SK-N-SH (cell line): ENCODE results near the gene FANCI. TPM values are rescaled to one million over a fixed set of nuclear protein-coding genes. Genes with fewer than 3 reads are reported as not detected.

Experiments
- CTCF ChIA-PET: fragments of 300-600, 350-600 bp; formaldehyde crosslinking; extraction: SDS; loops from one replicate; lab custom pipeline; 2021; lab: Yijun Ruan, JAX
- POLR2A ChIA-PET: fragments of 350-600 bp; sonication (Branson Sonifier 250); formaldehyde crosslinking; extraction: SDS; loops from one replicate; lab custom pipeline; 2020; ENCODE audit warnings: antibody characterized with exemption, inconsistent platforms; lab: Yijun Ruan, JAX
- DNase-seq: peaks from one replicate; pipeline ENCODE4 v3.0.0; 2012
- H2AFZ ChIP-seq: fragments of 200-600 bp; sonication (generic); 2 replicates; pipeline ENCODE4 v1.8.1; 2016; ENCODE audit warnings: antibody characterized with exemption, mild to moderate bottlenecking, low read depth
- H3F3A ChIP-seq: fragments of 200-600 bp; sonication (generic); replicated peaks from 2 replicates; pipeline ENCODE3; 2016; ENCODE audit warnings: antibody characterized with exemption, mild to moderate bottlenecking; ENCODE audit not compliant: insufficient read depth
- H3K27ac ChIP-seq, 2 experiments: fragments of 200-500 bp in 1 of 2; fragments of 200-600 bp in 1 of 2; sonication (Bioruptor generic) in 1 of 2; sonication (generic), shearing (Covaris generic) in 1 of 2; 2 replicates each; pipeline versions ENCODE4 v1.5.1 to v1.6.1; 2014 to 2016; ENCODE audit warnings: low read depth in 2 of 2, inconsistent platforms in 1 of 2, low read length in 1 of 2, mild to moderate bottlenecking in 1 of 2, mixed read lengths in 1 of 2
- H3K27me3 ChIP-seq: fragments of 200-600 bp; sonication (generic), shearing (Covaris generic); 2 replicates; pipeline ENCODE4 v1.6.1; 2016; ENCODE audit warnings: mixed run types; ENCODE audit not compliant: insufficient read depth
- H3K36me3 ChIP-seq, 2 experiments: fragments of 200-500 bp in 1 of 2; fragments of 200-600 bp in 1 of 2; sonication (Bioruptor generic) in 1 of 2; sonication (generic) in 1 of 2; replicated peaks in 1 of 2; 2 replicates each; pipeline versions ENCODE3 to v1.5.1; 2014 to 2016; ENCODE audit warnings: low read length in 1 of 2, mild to moderate bottlenecking in 1 of 2; ENCODE audit not compliant: insufficient read depth in 2 of 2, control insufficient read depth in 1 of 2
- H3K4me1 ChIP-seq, 2 experiments: fragments of 200-500 bp in 1 of 2; fragments of 200-600 bp in 1 of 2; sonication (Bioruptor generic) in 1 of 2; sonication (generic), shearing (Covaris generic) in 1 of 2; 2 replicates each; pipeline versions ENCODE4 v1.5.1 to v1.6.1; 2014 to 2016; ENCODE audit warnings: low read depth in 1 of 2, low read length in 1 of 2, mixed run types in 1 of 2; ENCODE audit not compliant: insufficient read depth in 2 of 2, control insufficient read depth in 1 of 2
- H3K4me2 ChIP-seq: fragments of 200-600 bp; sonication (generic), shearing (Covaris generic); 2 replicates; pipeline ENCODE4 v1.6.1; 2017; ENCODE audit warnings: mixed run types
- H3K4me3 ChIP-seq, 2 experiments: fragments of 200-500 bp in 1 of 2; fragments of 200-600 bp in 1 of 2; sonication (Bioruptor generic) in 1 of 2; sonication (generic), shearing (Covaris generic) in 1 of 2; 2 replicates each; pipeline versions ENCODE4 v1.5.1 to v1.8.1; 2014 to 2016; ENCODE audit warnings: low read depth in 2 of 2, inconsistent platforms in 1 of 2, low read length in 1 of 2, mild to moderate bottlenecking in 1 of 2, mixed read lengths in 1 of 2, moderate library complexity in 1 of 2
- H3K79me2 ChIP-seq: fragments of 200-600 bp; sonication (generic); 2 replicates; pipeline ENCODE4 v1.8.1; 2017; ENCODE audit warnings: mild to moderate bottlenecking; ENCODE audit not compliant: insufficient read depth
- H3K9ac ChIP-seq: fragments of 200-600 bp; sonication (generic); 2 replicates; pipeline ENCODE4 v1.6.1; 2017; ENCODE audit warnings: mixed run types
- H3K9me2 ChIP-seq: fragments of 200-600 bp; sonication (generic); 2 replicates; pipeline ENCODE4 v1.6.1; 2017; ENCODE audit warnings: mixed run types
- H3K9me3 ChIP-seq: fragments of 200-600 bp; sonication (generic); 2 replicates; pipeline ENCODE4 v1.6.1; 2017; ENCODE audit warnings: mixed run types, mild to moderate bottlenecking, moderate library complexity
- H4K20me1 ChIP-seq: fragments of 200-600 bp; sonication (generic); 2 replicates; pipeline ENCODE4 v1.6.1; 2017; ENCODE audit warnings: mild to moderate bottlenecking, mixed run types; ENCODE audit not compliant: insufficient read depth
- EP300 ChIP-seq, 2 experiments: IDR thresholded peaks; 2 replicates each; pipeline versions ENCODE4 v1.4.0 to v1.6.1; 2012; ENCODE audit warnings: borderline replicate concordance in 1 of 2, low read depth in 1 of 2, low read length in 1 of 2
- FOSL2 ChIP-seq: IDR thresholded peaks from 2 replicates; pipeline ENCODE4 v1.4.0; 2012; ENCODE audit warnings: low read depth, mild to moderate bottlenecking, moderate library complexity, borderline replicate concordance
- GATA2 ChIP-seq: sonication (generic); formaldehyde crosslinking; IDR thresholded peaks from 2 replicates; pipeline ENCODE4 v1.5.0; 2020; ENCODE audit warnings: mild to moderate bottlenecking, missing genetic modification reagents
- MXI1 ChIP-seq: IDR thresholded peaks from 2 replicates; pipeline ENCODE4 v1.6.1; 2012; ENCODE audit warnings: mild to moderate bottlenecking, low read depth, low read length, improper control_type of control experiment
- RFX5 ChIP-seq: IDR thresholded peaks from 2 replicates; pipeline ENCODE4 v1.6.1; 2012; ENCODE audit warnings: mild to moderate bottlenecking, improper control_type of control experiment, low read length
- RXRA ChIP-seq: IDR thresholded peaks from 2 replicates; pipeline ENCODE4 v1.4.0; 2012; ENCODE audit warnings: low read depth, mild to moderate bottlenecking, borderline replicate concordance
- SIN3A ChIP-seq: IDR thresholded peaks from 2 replicates; pipeline ENCODE4 v1.6.1; 2012; ENCODE audit warnings: low read depth, mild to moderate bottlenecking, low read length, moderate library complexity, borderline replicate concordance
- SMC3 ChIP-seq: IDR thresholded peaks from 2 replicates; pipeline ENCODE4 v1.6.1; 2012; ENCODE audit warnings: low read depth, low read length, improper control_type of control experiment
- WGBS: methylation state at CpG from one replicate; pipeline ENCODE4 v1.1.6; 2017; ENCODE audit warnings: low lambda C conversion rate; 5-methylcytosine and 5-hydroxymethylcytosine counted together
- polyA plus RNA-seq, 3 experiments: library from polyadenylated mRNA; depleted of rRNA; stranded (reverse); fragments of >200 nt; gene quantifications; 2 replicates each; pipeline ENCODE4 v1.2.3, GENCODE V29; 2012
- TF ChIP-seq, protein P1 (sequence below): fragments of 200-600 bp; sonication (generic); IDR thresholded peaks from 2 replicates; pipeline ENCODE4 v1.6.1; 2017; ENCODE audit warnings: antibody characterized with exemption, mild to moderate bottlenecking, moderate library complexity
- TF ChIP-seq, protein P2 (sequence below): IDR thresholded peaks from 2 replicates; pipeline ENCODE4; 2012
- TF ChIP-seq, protein P3 (sequence below): fragments of 150-350 bp; IDR thresholded peaks from 2 replicates; pipeline ENCODE4 v1.6.1; 2016; ENCODE audit warnings: mild to moderate bottlenecking, low read depth, low read length
- TF ChIP-seq, protein P4 (sequence below): IDR thresholded peaks from 2 replicates; pipeline ENCODE4 v1.4.0; 2012; ENCODE audit warnings: low read depth, borderline replicate concordance
- TF ChIP-seq, protein P5 (sequence below): IDR thresholded peaks from 2 replicates; pipeline ENCODE4 v1.6.1; 2012; ENCODE audit warnings: mild to moderate bottlenecking, low read depth, low read length, moderate library complexity
- TF ChIP-seq, protein P6 (sequence below): IDR thresholded peaks from 2 replicates; pipeline ENCODE4 v1.4.0; 2012; ENCODE audit warnings: low read depth

Gene FANCI
- polyA plus RNA-seq, 1 of the 3 experiments (the other 2 are of a cell fraction), result 13.2 TPM

DNA sequence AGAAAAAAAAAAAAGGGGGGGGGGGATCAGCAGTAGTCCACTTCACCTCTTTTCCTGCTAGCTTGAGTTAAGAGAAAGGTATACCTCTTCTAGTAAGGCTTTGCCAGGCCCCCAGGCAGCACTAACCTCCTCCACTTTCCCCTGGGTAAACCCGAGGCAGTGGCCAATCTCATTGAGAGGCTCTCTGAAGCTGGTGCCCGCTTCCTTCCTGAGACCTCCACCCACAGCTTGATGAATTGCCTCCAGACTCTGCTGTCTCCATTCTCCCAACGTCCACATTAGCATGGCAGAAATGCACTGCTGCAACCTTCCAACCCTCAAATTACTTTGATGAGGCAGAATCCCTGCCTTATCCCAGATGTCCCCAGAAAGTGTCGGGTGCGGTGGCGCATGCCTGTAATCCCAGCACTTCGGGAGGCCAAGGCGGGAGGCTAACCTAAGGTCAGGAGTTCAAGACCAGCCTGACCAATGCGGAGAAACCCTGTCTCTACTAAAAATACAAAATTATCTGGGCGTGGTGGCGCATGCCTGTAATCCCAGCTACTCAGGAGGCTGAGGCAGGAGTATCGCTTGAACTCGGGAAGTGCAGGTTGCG, 37.7 kb upstream of the FANCI start:
- POLR2A ChIA-PET, result interaction anchor here (1.2 kb wide), 1 partner anchor 106 kb away, joined by 4 read pairs; no protein-coding TSS in a partner anchor
- Histone ChIP-seq H2AFZ (no peak overlapping the region), H3K4me1 (no peaks in the 10 kb centered on the region; a peak in 1 of 4 replicates), H3K9me3 (no peaks in the 10 kb centered on the region), H3K27me3 (no peaks in the 10 kb centered on the region), H3K4me2 (no peak overlapping the region), H3K79me2 (no peaks in the 10 kb centered on the region), H3K9me2 (no peaks in the 10 kb centered on the region), H3K36me3 (no peaks in the 10 kb centered on the region), H4K20me1 (no peaks in the 10 kb centered on the region)
- CTCF ChIA-PET, result interaction anchor here (0.6 to 3.2 kb wide), 61 partner anchors 10 to 1034 kb away, joined by 3 to 56 read pairs (median 6); partner anchors contain the start of gene FANCI
- WGBS, result 74% methylated on average over 9 of the region's 14 CpGs
- no peak for DNase-seq
- TF ChIP-seq MXI1 (no peak), RXRA (no peak), SMC3 (no peak), EP300 (IDR thresholded peaks at IDR 0.05; ENCODE audit: borderline replicate concordance in 1 of 2, low read depth in 1 of 2, low read length in 1 of 2) (no peak), SIN3A (no peak), GATA2 (CRISPR knock-in tag) (no peak), RFX5 (no peak), FOSL2 (no peak)
- TF ChIP-seq, protein P1, sequence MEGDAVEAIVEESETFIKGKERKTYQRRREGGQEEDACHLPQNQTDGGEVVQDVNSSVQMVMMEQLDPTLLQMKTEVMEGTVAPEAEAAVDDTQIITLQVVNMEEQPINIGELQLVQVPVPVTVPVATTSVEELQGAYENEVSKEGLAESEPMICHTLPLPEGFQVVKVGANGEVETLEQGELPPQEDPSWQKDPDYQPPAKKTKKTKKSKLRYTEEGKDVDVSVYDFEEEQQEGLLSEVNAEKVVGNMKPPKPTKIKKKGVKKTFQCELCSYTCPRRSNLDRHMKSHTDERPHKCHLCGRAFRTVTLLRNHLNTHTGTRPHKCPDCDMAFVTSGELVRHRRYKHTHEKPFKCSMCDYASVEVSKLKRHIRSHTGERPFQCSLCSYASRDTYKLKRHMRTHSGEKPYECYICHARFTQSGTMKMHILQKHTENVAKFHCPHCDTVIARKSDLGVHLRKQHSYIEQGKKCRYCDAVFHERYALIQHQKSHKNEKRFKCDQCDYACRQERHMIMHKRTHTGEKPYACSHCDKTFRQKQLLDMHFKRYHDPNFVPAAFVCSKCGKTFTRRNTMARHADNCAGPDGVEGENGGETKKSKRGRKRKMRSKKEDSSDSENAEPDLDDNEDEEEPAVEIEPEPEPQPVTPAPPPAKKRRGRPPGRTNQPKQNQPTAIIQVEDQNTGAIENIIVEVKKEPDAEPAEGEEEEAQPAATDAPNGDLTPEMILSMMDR, result no peak
- TF ChIP-seq, protein P2, sequence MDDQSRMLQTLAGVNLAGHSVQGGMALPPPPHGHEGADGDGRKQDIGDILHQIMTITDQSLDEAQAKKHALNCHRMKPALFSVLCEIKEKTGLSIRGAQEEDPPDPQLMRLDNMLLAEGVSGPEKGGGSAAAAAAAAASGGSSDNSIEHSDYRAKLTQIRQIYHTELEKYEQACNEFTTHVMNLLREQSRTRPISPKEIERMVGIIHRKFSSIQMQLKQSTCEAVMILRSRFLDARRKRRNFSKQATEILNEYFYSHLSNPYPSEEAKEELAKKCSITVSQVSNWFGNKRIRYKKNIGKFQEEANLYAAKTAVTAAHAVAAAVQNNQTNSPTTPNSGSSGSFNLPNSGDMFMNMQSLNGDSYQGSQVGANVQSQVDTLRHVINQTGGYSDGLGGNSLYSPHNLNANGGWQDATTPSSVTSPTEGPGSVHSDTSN, result no peak
- TF ChIP-seq, protein P3, sequence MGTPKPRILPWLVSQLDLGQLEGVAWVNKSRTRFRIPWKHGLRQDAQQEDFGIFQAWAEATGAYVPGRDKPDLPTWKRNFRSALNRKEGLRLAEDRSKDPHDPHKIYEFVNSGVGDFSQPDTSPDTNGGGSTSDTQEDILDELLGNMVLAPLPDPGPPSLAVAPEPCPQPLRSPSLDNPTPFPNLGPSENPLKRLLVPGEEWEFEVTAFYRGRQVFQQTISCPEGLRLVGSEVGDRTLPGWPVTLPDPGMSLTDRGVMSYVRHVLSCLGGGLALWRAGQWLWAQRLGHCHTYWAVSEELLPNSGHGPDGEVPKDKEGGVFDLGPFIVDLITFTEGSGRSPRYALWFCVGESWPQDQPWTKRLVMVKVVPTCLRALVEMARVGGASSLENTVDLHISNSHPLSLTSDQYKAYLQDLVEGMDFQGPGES, result no peak
- TF ChIP-seq, protein P4, sequence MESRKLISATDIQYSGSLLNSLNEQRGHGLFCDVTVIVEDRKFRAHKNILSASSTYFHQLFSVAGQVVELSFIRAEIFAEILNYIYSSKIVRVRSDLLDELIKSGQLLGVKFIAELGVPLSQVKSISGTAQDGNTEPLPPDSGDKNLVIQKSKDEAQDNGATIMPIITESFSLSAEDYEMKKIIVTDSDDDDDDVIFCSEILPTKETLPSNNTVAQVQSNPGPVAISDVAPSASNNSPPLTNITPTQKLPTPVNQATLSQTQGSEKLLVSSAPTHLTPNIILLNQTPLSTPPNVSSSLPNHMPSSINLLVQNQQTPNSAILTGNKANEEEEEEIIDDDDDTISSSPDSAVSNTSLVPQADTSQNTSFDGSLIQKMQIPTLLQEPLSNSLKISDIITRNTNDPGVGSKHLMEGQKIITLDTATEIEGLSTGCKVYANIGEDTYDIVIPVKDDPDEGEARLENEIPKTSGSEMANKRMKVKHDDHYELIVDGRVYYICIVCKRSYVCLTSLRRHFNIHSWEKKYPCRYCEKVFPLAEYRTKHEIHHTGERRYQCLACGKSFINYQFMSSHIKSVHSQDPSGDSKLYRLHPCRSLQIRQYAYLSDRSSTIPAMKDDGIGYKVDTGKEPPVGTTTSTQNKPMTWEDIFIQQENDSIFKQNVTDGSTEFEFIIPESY, result no peak
- TF ChIP-seq, protein P5, sequence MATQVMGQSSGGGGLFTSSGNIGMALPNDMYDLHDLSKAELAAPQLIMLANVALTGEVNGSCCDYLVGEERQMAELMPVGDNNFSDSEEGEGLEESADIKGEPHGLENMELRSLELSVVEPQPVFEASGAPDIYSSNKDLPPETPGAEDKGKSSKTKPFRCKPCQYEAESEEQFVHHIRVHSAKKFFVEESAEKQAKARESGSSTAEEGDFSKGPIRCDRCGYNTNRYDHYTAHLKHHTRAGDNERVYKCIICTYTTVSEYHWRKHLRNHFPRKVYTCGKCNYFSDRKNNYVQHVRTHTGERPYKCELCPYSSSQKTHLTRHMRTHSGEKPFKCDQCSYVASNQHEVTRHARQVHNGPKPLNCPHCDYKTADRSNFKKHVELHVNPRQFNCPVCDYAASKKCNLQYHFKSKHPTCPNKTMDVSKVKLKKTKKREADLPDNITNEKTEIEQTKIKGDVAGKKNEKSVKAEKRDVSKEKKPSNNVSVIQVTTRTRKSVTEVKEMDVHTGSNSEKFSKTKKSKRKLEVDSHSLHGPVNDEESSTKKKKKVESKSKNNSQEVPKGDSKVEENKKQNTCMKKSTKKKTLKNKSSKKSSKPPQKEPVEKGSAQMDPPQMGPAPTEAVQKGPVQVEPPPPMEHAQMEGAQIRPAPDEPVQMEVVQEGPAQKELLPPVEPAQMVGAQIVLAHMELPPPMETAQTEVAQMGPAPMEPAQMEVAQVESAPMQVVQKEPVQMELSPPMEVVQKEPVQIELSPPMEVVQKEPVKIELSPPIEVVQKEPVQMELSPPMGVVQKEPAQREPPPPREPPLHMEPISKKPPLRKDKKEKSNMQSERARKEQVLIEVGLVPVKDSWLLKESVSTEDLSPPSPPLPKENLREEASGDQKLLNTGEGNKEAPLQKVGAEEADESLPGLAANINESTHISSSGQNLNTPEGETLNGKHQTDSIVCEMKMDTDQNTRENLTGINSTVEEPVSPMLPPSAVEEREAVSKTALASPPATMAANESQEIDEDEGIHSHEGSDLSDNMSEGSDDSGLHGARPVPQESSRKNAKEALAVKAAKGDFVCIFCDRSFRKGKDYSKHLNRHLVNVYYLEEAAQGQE, result no peak
- TF ChIP-seq, protein P6, sequence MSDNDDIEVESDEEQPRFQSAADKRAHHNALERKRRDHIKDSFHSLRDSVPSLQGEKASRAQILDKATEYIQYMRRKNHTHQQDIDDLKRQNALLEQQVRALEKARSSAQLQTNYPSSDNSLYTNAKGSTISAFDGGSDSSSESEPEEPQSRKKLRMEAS, result no peak
- TF ChIP-seq, all 33 proteins: peak for 0
- H3K4me3 ChIP-seq, result no peak overlapping the region
- H3K9ac ChIP-seq, result no peak overlapping the region
- no peak overlapping the region for H3K27ac ChIP-seq
- peaks cover 3% of the 10 kb centered on the region for H3F3A ChIP-seq
